Measurements from ENCODE around the gene OAS3. TPM values are rescaled to one million over a fixed set of nuclear protein-coding genes. Genes with fewer than 3 reads are reported as not detected.

The OAS3 gene
- total and polyA plus RNA-seq, 4 donors: 3.8 to 9.5 (median 5.4) TPM

- TF ChIP-seq REST (IDR thresholded peaks at IDR 0.05) (no peak), HNF4A (conservative IDR thresholded peaks at IDR 0.05) (no peak), GABPA (IDR thresholded peaks at IDR 0.05 in 1 of 2, conservative IDR thresholded peaks at IDR 0.05 in 1 of 2) (no peak), FOXA1 (IDR thresholded peaks at IDR 0.05) (no peak)
These were observed 47.5 kb downstream of the OAS3 start (continued) for GRCh38 chr12:112985642-112986290.

- TF ChIP-seq FOXA1 (IDR thresholded peaks at IDR 0.05): no peak
- TF ChIP-seq YY1 (IDR thresholded peaks at IDR 0.05): no peak
- TF ChIP-seq JUND (IDR thresholded peaks at IDR 0.05): no peak
- no peak for TF ChIP-seq RAD21 (IDR thresholded peaks at IDR 0.05)
- TF ChIP-seq FOXA2 (IDR thresholded peaks at IDR 0.05): no peak
- TF ChIP-seq CTCF (IDR thresholded peaks at IDR 0.05; ENCODE audit: low read depth, low read length, missing input control): no peak
- TF ChIP-seq RXRA (IDR thresholded peaks at IDR 0.05): no peak
- TF ChIP-seq NR2F2 (IDR thresholded peaks at IDR 0.05): no peak
- TF ChIP-seq SP1 (IDR thresholded peaks at IDR 0.05): no peak
- no peak for TF ChIP-seq ATF3 (IDR thresholded peaks at IDR 0.05)
- no peak for TF ChIP-seq HNF4A (conservative IDR thresholded peaks at IDR 0.05)
- H3K36me3 ChIP-seq (ENCODE audit: control insufficient read depth in 4 of 4, insufficient read depth in 3 of 4, low read depth in 1 of 4, low read length in 3 of 4): peaks cover 0 to 10% (median 1%) of the 10 kb centered on the region in 4 donors
- no peaks in the 10 kb centered on the region for H3K27me3 ChIP-seq (ENCODE audit: control insufficient read depth in 4 of 4, insufficient read depth in 4 of 4, low read length in 3 of 4)
- H3K4me1 ChIP-seq (ENCODE audit: control insufficient read depth in 4 of 4, insufficient read depth in 4 of 4, low read length in 3 of 4): no peaks in the 10 kb centered on the region
- no peak for DNase-seq (ENCODE audit: low spot score)
- H3K27ac ChIP-seq (ENCODE audit: low read depth in 1 of 2, low read length in 2 of 2): no peak overlapping the region
- 96% methylated on average over 7 of the region's 7 CpGs for WGBS
- H3K9ac ChIP-seq (ENCODE audit: low read depth in 1 of 2, low read length in 2 of 2): no peak overlapping the region
- H3K4me3 ChIP-seq (ENCODE audit: low read depth in 1 of 3, low read length in 3 of 3): no peak overlapping the region
- H3K9me3 ChIP-seq (ENCODE audit: control insufficient read depth in 4 of 4, low read length in 3 of 4): peaks cover 0 to 2% (median 0%) of the 10 kb centered on the region in 4 donors
These were observed 48.1 kb downstream of the OAS3 start for GRCh38 chr12:112986291-112986800.

GRCh38 chr12:112987561-112987960 lies 49.3 kb downstream of the OAS3 start:
- no peak for DNase-seq (ENCODE audit: low spot score)
- Histone ChIP-seq H3K4me3 (ENCODE audit: low read depth in 1 of 3, low read length in 3 of 3) (no peak overlapping the region), H3K9me3 (ENCODE audit: control insufficient read depth in 4 of 4, low read length in 3 of 4) (no peaks in the 10 kb centered on the region), H3K27me3 (ENCODE audit: control insufficient read depth in 4 of 4, insufficient read depth in 4 of 4, low read length in 3 of 4) (no peaks in the 10 kb centered on the region), H3K36me3 (ENCODE audit: control insufficient read depth in 4 of 4, insufficient read depth in 3 of 4, low read depth in 1 of 4, low read length in 3 of 4) (peaks cover 0 to 10% (median 1%) of the 10 kb centered on the region in 4 donors), H3K4me1 (ENCODE audit: control insufficient read depth in 4 of 4, insufficient read depth in 4 of 4, low read length in 3 of 4) (no peaks in the 10 kb centered on the region), H3K27ac (ENCODE audit: low read depth in 1 of 2, low read length in 2 of 2) (no peak overlapping the region), H3K9ac (ENCODE audit: low read depth in 1 of 2, low read length in 2 of 2) (no peak overlapping the region)
- WGBS: 92% methylated on average over 2 of the region's 2 CpGs
- TF ChIP-seq ZBTB33 (IDR thresholded peaks at IDR 0.05) (no peak), JUND (IDR thresholded peaks at IDR 0.05) (no peak), REST (IDR thresholded peaks at IDR 0.05) (no peak), FOXA2 (IDR thresholded peaks at IDR 0.05) (no peak), FOXA1 (IDR thresholded peaks at IDR 0.05) (no peak), NR2F2 (IDR thresholded peaks at IDR 0.05) (no peak), RXRA (IDR thresholded peaks at IDR 0.05) (no peak), RAD21 (IDR thresholded peaks at IDR 0.05) (no peak), EGR1 (IDR thresholded peaks at IDR 0.05; ENCODE audit: low read depth in 2 of 2) (no peak)
